HCT116 (cell line): ENCODE measurements around the gene REXO5.

ENCODE experiments used
- EZH2 ChIP-seq: fragments of 200-600 bp; sonication (generic); IDR thresholded peaks from 2 replicates; pipeline ENCODE4 v1.6.1; 2017; ENCODE audit warnings: antibody characterized with exemption, mixed run types
- JUND ChIP-seq: IDR thresholded peaks from 2 replicates; pipeline ENCODE4 v1.6.1; 2012
- POLR2AphosphoS5 ChIP-seq: IDR thresholded peaks from 2 replicates; pipeline ENCODE4 v1.6.1; 2011; ENCODE audit warnings: mild to moderate bottlenecking, low read depth, low read length, moderate library complexity
- SIN3A ChIP-seq: IDR thresholded peaks from 2 replicates; pipeline ENCODE4 v1.6.1; 2012; ENCODE audit warnings: low read depth
- YY1 ChIP-seq: IDR thresholded peaks from 2 replicates; pipeline ENCODE4 v1.6.1; 2011; ENCODE audit warnings: low read length, low read depth, moderate library complexity, mild to moderate bottlenecking; ENCODE audit not compliant: insufficient replicate concordance; ENCODE audit errors: extremely low read depth
- TF ChIP-seq, protein P1 (sequence below), 3 experiments: fragments of 200-600 bp in 1 of 3; sonication (generic) in 1 of 3; IDR thresholded peaks in 2 of 3; conservative IDR thresholded peaks in 1 of 3; 2 replicates each; pipeline ENCODE4 v1.5.1; 2012 to 2017; ENCODE audit warnings: low read depth in 2 of 3, low read length in 2 of 3, antibody characterized with exemption in 1 of 3, borderline replicate concordance in 1 of 3, control low read depth in 1 of 3, mild to moderate bottlenecking in 1 of 3, mixed read lengths in 1 of 3, mixed run types in 1 of 3, moderate library complexity in 1 of 3; ENCODE audit not compliant: insufficient read depth in 1 of 3
- TF ChIP-seq, protein P2 (sequence below): IDR thresholded peaks from 2 replicates; pipeline ENCODE4 v1.6.1; 2012; ENCODE audit warnings: low read depth
- TF ChIP-seq, protein P3 (sequence below): IDR thresholded peaks from 2 replicates; pipeline ENCODE4 v1.6.1; 2012

DNA sequence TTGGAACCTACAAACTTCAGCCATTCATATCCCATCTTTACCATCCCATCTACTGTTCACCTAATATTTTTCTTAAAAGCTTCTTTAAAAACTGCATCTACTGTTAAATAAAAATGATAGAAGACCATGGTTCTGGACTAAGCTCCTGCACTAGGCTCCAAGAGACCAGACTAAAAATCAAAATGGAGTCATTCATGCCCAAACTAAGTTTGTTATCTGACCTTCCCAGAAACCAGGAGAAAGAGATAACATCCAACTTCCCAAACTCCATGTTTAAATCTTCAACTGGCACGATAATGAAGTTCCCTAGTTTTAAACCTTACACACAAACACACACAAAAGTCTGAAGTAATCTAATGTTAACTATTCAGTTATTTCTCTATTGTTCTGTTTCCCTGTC lies 80.0 kb downstream of the REXO5 start:
- TF ChIP-seq EZH2: no peak
- TF ChIP-seq, protein P1, sequence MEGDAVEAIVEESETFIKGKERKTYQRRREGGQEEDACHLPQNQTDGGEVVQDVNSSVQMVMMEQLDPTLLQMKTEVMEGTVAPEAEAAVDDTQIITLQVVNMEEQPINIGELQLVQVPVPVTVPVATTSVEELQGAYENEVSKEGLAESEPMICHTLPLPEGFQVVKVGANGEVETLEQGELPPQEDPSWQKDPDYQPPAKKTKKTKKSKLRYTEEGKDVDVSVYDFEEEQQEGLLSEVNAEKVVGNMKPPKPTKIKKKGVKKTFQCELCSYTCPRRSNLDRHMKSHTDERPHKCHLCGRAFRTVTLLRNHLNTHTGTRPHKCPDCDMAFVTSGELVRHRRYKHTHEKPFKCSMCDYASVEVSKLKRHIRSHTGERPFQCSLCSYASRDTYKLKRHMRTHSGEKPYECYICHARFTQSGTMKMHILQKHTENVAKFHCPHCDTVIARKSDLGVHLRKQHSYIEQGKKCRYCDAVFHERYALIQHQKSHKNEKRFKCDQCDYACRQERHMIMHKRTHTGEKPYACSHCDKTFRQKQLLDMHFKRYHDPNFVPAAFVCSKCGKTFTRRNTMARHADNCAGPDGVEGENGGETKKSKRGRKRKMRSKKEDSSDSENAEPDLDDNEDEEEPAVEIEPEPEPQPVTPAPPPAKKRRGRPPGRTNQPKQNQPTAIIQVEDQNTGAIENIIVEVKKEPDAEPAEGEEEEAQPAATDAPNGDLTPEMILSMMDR (IDR thresholded peaks at IDR 0.05 in 2 of 3, conservative IDR thresholded peaks at IDR 0.05 in 1 of 3; ENCODE audit: borderline replicate concordance in 1 of 3, insufficient read depth in 1 of 3, low read depth in 2 of 3, low read length in 2 of 3): no peak
- TF ChIP-seq, protein P2, sequence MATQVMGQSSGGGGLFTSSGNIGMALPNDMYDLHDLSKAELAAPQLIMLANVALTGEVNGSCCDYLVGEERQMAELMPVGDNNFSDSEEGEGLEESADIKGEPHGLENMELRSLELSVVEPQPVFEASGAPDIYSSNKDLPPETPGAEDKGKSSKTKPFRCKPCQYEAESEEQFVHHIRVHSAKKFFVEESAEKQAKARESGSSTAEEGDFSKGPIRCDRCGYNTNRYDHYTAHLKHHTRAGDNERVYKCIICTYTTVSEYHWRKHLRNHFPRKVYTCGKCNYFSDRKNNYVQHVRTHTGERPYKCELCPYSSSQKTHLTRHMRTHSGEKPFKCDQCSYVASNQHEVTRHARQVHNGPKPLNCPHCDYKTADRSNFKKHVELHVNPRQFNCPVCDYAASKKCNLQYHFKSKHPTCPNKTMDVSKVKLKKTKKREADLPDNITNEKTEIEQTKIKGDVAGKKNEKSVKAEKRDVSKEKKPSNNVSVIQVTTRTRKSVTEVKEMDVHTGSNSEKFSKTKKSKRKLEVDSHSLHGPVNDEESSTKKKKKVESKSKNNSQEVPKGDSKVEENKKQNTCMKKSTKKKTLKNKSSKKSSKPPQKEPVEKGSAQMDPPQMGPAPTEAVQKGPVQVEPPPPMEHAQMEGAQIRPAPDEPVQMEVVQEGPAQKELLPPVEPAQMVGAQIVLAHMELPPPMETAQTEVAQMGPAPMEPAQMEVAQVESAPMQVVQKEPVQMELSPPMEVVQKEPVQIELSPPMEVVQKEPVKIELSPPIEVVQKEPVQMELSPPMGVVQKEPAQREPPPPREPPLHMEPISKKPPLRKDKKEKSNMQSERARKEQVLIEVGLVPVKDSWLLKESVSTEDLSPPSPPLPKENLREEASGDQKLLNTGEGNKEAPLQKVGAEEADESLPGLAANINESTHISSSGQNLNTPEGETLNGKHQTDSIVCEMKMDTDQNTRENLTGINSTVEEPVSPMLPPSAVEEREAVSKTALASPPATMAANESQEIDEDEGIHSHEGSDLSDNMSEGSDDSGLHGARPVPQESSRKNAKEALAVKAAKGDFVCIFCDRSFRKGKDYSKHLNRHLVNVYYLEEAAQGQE: no peak
- TF ChIP-seq, protein P3, sequence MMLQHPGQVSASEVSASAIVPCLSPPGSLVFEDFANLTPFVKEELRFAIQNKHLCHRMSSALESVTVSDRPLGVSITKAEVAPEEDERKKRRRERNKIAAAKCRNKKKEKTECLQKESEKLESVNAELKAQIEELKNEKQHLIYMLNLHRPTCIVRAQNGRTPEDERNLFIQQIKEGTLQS: no peak
- no peak for TF ChIP-seq JUND
- TF ChIP-seq POLR2AphosphoS5: no peak
- no peak for TF ChIP-seq SIN3A
- no peak for TF ChIP-seq YY1
